ENCODE data around the gene DNLZ.

DNLZ gene

DNA sequence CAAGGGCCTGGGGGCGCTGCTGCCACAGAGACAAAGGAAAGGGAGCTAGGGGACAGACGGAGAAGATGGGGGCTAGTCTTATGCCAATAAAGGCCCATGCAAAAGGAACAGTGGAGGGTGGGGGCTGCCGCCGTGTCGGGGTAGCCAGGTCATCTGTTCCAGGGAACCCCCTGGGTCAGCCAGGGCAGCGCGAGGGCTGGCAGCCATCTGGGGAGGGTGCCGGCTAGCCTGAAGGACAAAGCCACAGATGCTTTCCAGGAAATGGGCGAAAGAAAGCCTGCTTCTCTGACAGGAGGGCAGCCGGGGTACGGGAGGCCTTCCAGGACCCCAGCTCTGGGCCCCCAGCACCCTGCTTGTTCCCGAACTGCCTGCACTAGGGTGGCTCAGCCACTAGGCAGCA is 11.6 kb upstream of the DNLZ start:
- no peak for DNase-seq (ENCODE audit: low read depth)

DNA sequence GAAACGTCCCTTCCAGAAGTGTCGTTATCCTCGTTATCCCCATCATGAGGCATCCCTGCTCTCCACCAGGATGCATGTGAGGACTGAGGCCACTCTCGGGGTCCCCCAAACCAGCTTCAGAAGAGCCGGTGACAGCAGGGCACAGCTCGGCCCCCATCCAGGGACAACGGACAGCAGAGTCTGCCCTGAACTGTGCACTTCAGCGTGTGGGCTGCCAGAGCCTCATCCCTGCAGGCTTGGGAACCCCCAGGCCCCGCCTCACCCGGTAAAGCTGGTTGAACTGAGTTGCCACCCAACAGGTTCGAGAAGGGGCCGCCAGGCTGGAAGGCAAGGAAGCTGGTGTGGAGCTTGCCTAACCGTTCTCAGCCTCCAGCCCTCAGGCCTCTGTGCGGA is 10.6 kb upstream of the DNLZ start:
- no peak for DNase-seq (ENCODE audit: low read depth)

DNA sequence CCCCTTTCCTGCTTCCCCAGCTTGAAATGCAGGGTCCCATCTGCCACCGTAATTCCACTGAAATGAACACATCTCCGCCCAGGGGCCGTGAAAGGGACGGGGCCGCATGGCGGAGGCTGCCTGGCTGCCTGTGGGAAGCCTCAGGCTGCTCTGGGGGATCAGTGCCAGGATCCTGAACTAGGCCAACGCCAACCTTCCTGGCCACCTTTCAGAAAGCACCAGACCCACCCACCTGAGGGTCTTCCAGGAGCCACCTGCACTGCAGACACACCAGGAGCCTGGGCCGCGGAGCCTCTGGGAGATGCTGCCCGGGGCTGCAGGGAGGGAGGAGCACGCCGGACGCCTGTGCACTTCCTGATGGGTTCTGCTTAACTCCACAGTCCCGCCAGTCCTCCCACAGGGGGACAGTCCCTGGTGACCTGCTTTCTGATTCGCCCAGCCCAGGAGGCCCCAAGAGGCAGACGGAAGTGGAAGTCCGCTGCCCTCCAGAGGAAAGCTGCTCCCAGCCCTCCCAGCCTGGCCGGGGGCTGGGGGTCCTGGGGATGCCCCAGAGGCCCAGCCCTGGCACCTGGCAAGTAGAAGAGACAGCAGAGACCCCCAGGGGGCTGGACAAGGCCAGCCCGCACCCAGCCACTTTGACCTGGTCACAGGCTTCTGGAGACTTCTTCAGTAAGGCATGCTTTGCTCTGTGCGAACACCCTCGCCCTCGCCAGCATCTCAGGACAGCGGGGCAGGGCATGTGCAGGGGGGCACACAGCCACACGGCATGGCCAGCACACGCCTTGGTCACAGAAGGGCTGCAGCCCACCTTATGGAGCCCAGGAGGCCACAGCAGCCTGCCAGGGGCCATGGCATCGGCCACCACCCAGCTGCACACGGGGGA is 10.0 kb upstream of the DNLZ start, which contains the start of gene CARD9:
CARD9 (minus strand) TSS at position 370 of the 883 bp plus-strand sequence. CDS start 1,591 bp downstream, outside the sequence.
- no peak for DNase-seq (ENCODE audit: low read depth)

- DNase-seq (ENCODE audit: low read depth), result no peak
Measured at GRCh38 chr9:136372561-136373299, 9.2 kb upstream of the DNLZ start.

DNA sequence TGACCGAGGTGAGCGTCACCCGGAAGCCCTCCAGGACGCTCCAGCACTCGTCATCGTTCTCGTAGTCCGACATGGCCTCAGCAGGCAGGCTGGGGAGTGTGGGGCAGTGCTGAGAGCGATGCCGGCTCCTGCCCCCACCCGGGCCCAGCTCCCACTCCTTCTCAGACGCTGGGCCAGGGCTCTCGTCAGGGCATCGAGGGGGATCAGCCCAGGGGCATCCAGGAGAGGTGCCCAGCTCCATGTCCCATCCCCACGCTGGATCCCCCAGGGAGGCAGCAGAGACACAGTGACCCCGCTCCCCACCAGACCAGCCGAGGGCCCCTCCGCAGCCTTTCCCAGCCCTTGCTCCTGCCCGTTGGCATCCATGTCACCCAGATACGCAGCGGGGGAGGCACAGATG is 8.5 kb upstream of the DNLZ start:
- no peak for DNase-seq (ENCODE audit: low read depth)

GRCh38 chr9:136371533-136371880 is 8.0 kb upstream of the DNLZ start:
- DNase-seq (ENCODE audit: low read depth), result no peak

GRCh38 chr9:136370687-136371532 is 7.4 kb upstream of the DNLZ start:
- DNase-seq (ENCODE audit: low read depth), result no peak

- DNase-seq (ENCODE audit: low read depth), result no peak
Measured at GRCh38 chr9:136370037-136370436, 6.5 kb upstream of the DNLZ start.

GRCh38 chr9:136368190-136368589 is 4.6 kb upstream of the DNLZ start:
- no peak for DNase-seq (ENCODE audit: low read depth)

- DNase-seq (ENCODE audit: low read depth), result no peak
Measured at GRCh38 chr9:136367296-136368145, 4.0 kb upstream of the DNLZ start.

GRCh38 chr9:136366826-136367225 is 3.3 kb upstream of the DNLZ start:
- DNase-seq (ENCODE audit: low read depth), result no peak

DNA sequence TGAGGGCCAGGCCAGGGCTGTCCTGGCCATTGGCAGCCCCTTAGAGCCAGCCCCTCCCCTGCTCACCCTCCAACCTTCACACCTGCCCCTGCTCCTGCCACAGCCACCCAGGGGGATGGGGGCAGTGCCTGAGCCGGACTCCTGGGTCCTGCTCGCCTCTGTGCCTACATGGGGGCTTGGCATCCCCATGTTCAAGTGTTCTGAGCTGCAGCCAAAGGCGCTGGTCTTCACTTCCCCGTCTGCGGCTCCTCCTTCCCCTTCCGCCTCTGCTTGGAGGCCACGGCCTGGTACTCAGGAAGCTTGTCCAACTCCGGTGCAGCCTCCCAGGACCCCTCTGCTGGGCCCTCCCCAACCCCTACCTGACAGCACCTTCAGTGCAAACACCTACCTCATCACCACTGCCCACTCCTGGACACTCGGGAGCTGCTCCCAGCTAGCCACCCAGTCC is 2.3 kb upstream of the DNLZ start:
- no peak for DNase-seq (ENCODE audit: low read depth)

DNA sequence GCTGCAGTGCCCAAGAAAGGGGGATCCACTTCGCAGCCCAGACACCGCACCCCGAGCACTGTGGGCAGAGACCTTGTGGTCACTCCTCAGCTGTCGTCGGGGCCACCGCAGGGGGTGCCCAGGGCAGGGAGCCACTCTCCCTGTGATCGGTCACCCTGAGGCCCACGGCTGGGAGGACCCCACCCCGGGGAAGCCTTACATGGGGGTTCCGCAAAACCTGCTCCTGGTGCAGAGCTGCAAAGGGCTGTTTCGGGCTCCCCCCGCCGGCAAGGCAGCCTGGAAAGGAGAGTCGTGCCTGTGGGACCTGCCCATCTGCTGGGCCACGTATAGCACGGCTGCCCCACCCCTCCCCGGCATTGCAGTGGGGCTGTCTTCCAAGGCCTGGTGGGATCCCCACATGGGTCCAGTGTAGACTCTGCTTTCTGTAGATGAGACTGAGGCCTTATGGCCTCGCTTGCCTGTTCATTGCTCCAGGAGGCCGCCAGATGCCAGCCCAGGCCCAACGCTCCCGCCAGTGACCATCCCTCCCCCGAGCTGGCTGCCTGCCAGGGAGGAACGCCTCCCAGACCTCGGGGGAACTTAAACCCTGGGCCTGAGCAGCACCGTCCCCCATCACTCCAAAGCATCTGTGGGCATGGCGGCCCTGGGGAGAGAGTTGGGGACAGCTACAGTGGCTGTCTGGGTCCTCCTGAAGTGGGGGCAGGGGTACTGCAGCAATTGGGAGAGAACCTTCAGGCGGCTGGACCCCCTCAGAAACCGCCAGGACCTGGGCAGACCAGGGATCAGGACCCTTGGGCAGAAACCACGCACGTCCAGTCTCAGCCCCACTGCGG is 1.6 kb upstream of the DNLZ start:
- DNase-seq (ENCODE audit: low read depth), result no peak

DNA sequence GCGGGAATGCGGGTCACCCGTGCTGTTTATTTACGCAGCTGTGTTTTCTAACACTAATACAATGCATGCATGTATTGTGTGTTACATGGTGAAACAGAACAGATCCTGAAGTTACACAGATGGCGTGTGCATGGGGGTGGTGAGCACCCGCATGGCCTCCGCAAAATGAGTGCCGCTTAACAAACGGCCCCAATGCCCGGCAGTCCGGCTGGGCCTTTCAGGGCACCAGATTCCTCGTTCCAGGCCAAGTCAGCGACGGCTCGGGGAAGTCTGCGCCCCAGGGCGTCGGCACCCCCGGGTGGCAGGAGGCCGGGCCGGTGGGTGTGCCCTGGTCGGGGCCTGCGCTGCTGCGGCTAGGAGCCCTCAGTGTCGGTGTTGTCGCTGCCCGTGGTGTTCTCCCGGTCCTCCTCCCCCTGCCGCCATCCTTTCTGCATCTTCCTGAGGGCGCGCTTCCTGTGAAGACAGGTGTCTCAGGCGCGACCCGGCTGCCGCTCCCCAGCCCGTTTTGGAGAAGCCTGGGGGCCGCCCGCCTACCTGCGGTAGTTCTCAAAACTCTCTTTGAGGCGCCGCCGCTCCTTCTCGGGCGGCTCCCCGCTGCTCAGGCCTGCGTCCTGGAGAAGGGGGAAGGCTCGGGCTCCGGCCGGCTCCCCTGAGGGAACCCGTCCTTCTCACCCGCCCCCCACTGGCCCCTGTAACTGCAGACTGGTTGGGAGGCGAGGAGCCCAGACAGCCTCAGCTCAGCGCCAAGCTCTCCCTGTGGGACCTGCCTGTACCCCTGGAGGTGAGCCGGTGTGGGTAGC is 605 bp upstream of the DNLZ start:
- no peak for DNase-seq (ENCODE audit: low read depth)

DNA sequence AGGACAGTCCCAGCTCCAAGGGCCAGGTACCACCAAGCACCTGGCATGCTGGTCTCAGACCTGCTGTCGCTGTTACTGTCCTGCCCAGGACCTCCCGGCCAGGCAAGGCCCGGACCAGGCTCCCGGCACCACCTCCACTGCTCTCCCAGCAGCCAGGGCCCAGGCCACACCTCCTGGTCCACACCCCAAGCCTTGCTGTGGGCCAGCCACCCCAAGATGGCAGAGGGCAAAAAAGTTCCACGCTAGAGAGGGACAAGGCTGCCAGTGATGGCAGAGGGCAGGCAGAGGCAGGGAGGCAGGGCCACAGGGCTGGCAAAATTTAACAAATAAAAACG is 1.1 kb downstream of the DNLZ start:
- DNase-seq (ENCODE audit: low read depth), result no peak

DNA sequence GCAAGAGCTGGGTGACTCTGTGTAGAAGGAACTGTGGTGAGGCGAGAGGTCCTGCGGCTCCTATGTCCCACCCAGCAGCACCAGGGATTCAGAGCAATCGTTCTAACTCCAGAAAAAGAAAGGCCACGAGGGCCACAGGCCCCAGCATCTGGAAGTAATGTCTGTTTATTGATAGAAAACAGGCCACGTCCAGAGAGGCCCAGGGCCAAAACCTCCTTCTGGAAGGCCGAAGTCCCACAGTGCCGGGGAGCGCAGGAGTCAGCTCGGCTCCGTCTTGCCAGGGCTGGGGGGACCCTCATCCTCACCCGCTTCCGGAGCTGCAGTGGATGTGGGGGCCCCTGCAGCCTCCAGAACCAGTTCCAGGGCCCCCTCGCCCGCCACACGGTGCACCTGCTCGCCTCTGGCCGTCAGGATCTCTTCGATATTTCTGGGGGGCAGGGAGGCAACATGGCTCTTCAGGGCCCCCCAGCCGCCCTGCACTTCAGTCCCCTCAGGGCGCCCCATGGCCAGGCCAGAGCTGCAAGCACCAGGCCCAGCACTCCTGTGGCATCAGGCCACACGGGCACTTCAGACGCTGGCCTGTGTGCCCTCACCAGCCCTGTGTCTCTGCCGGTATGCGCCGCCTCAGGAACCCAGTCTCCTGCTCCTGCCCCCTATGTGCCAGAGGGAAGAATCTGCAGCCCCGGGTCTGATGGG is 1.6 kb downstream of the DNLZ start:
- DNase-seq (ENCODE audit: low read depth), result no peak

- DNase-seq (ENCODE audit: low read depth), result no peak
Measured at GRCh38 chr9:136361047-136361753, 2.3 kb downstream of the DNLZ start.

Measured in stimulated activated CD8-positive, alpha-beta memory T cell treated with anti-CD3 and anti-CD28 coated beads, Interleukin-7, amount 100 ng/mL, for 24 hours (primary cell).